Transverse colon (tissue), 4 donors: ENCODE data around the gene CDH26.

ENCODE experiments used
- CTCF ChIP-seq, 5 experiments: fragments of 200-600 bp in 3 of 5; fragments of 450-650 bp in 2 of 5; sonication (generic) in 3 of 5; IDR thresholded peaks; 1 replicate in 2 of 5; 2 replicates in 3 of 5; pipeline ENCODE4 v1.5.1; 2016 to 2017; ENCODE audit warnings: antibody characterized with exemption in 5 of 5, inconsistent platforms in 3 of 5, mild to moderate bottlenecking in 2 of 5, moderate library complexity in 1 of 5
- EP300 ChIP-seq: sonication (generic); formaldehyde crosslinking; IDR thresholded peaks from one replicate; pipeline ENCODE4 v1.6.1; 2017; ENCODE audit warnings: antibody characterized with exemption, low read depth
- POLR2A ChIP-seq: fragments of 450-650 bp; IDR thresholded peaks from one replicate; pipeline ENCODE4 v1.6.1; 2016; ENCODE audit warnings: antibody characterized with exemption, mild to moderate bottlenecking, moderate library complexity
- POLR2AphosphoS5 ChIP-seq, 3 donors: sonication (generic); formaldehyde crosslinking; IDR thresholded peaks; one replicate each; pipeline ENCODE4 v1.6.1; 2016; ENCODE audit warnings: antibody characterized with exemption in 3 of 3

GRCh38 chr20:60060593-60060992 lies 102.4 kb downstream of the CDH26 start:
- TF ChIP-seq POLR2AphosphoS5 (IDR thresholded peaks at IDR 0.05) (no peak), CTCF (IDR thresholded peaks at IDR 0.05) (no peak), POLR2A (no peak), EP300 (no peak)
